PC-3 (cell line): ENCODE data around the gene EXOC7.

ENCODE experiments used
- CTCF ChIP-seq: fragments of 300-600 bp; sonication (generic); conservative IDR thresholded peaks from 2 replicates; pipeline ENCODE4 v1.5.1; 2017; ENCODE audit warnings: antibody characterized with exemption, low read depth, mild to moderate bottlenecking, low read length
- EZH2 ChIP-seq: fragments of 300-600 bp; sonication (generic); IDR thresholded peaks from one replicate; pipeline ENCODE4 v1.6.1; 2017; ENCODE audit warnings: antibody characterized with exemption, mild to moderate bottlenecking, low read length; ENCODE audit not compliant: unreplicated experiment

GRCh38 chr17:76123749-76124581 is 20.4 kb upstream of the EXOC7 start:
- TF ChIP-seq CTCF: 0 out of 2 replicates have a peak, but pooled peaks have one; percentile 14
- TF ChIP-seq EZH2: no peak
